ENCODE measurements around the gene C6orf52. TPM values are rescaled to one million over a fixed set of nuclear protein-coding genes. Genes with fewer than 3 reads are reported as not detected.

C6orf52 gene
- polyA plus RNA-seq, 1 of the 3 experiments (the other 2 are of a cell fraction): 1.4 TPM

- ChIA-PET POLR2A (no interaction called here), CTCF (no interaction called here)
- H3K27ac ChIP-seq (ENCODE audit: low read depth in 2 of 2, low read length in 1 of 2): no peak overlapping the region
- H4K20me1 ChIP-seq (ENCODE audit: insufficient read depth): no peaks in the 10 kb centered on the region
- H3K9me2 ChIP-seq: no peaks in the 10 kb centered on the region
- TF ChIP-seq JUND (IDR thresholded peaks at IDR 0.05) (no peak), ZBTB33 (IDR thresholded peaks at IDR 0.05; ENCODE audit: borderline replicate concordance, low read depth) (no peak), FOXJ3 (CRISPR knock-in tag; IDR thresholded peaks at IDR 0.05) (no peak), EP300 (IDR thresholded peaks at IDR 0.05; ENCODE audit: borderline replicate concordance in 1 of 2, low read depth in 1 of 2, low read length in 1 of 2) (no peak), TAF1 (IDR thresholded peaks at IDR 0.05; ENCODE audit: borderline replicate concordance, low read depth, low read length) (no peak), CHD2 (IDR thresholded peaks at IDR 0.05; ENCODE audit: low read length, partially characterized antibody) (no peak), RXRA (IDR thresholded peaks at IDR 0.05; ENCODE audit: borderline replicate concordance, low read depth) (no peak), NFIC (IDR thresholded peaks at IDR 0.05; ENCODE audit: borderline replicate concordance) (no peak), GATA2 (CRISPR knock-in tag; IDR thresholded peaks at IDR 0.05) (no peak), GABPA (IDR thresholded peaks at IDR 0.05; ENCODE audit: low read depth) (no peak), MXI1 (IDR thresholded peaks at IDR 0.05; ENCODE audit: low read depth, low read length) (no peak)
- TF ChIP-seq, protein P1, sequence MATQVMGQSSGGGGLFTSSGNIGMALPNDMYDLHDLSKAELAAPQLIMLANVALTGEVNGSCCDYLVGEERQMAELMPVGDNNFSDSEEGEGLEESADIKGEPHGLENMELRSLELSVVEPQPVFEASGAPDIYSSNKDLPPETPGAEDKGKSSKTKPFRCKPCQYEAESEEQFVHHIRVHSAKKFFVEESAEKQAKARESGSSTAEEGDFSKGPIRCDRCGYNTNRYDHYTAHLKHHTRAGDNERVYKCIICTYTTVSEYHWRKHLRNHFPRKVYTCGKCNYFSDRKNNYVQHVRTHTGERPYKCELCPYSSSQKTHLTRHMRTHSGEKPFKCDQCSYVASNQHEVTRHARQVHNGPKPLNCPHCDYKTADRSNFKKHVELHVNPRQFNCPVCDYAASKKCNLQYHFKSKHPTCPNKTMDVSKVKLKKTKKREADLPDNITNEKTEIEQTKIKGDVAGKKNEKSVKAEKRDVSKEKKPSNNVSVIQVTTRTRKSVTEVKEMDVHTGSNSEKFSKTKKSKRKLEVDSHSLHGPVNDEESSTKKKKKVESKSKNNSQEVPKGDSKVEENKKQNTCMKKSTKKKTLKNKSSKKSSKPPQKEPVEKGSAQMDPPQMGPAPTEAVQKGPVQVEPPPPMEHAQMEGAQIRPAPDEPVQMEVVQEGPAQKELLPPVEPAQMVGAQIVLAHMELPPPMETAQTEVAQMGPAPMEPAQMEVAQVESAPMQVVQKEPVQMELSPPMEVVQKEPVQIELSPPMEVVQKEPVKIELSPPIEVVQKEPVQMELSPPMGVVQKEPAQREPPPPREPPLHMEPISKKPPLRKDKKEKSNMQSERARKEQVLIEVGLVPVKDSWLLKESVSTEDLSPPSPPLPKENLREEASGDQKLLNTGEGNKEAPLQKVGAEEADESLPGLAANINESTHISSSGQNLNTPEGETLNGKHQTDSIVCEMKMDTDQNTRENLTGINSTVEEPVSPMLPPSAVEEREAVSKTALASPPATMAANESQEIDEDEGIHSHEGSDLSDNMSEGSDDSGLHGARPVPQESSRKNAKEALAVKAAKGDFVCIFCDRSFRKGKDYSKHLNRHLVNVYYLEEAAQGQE (IDR thresholded peaks at IDR 0.05; ENCODE audit: low read depth, low read length): no peak
- no peak overlapping the region for H2AFZ ChIP-seq (ENCODE audit: low read depth)
- H3K4me3 ChIP-seq (ENCODE audit: low read depth in 2 of 2, low read length in 1 of 2): no peak overlapping the region
- H3K9me3 ChIP-seq: no peaks in the 10 kb centered on the region
- no peaks in the 10 kb centered on the region for H3F3A ChIP-seq (replicated peaks; ENCODE audit: insufficient read depth)
- H3K36me3 ChIP-seq (replicated peaks in 1 of 2; ENCODE audit: control insufficient read depth in 1 of 2, insufficient read depth in 2 of 2, low read length in 1 of 2): no peaks in the 10 kb centered on the region
- WGBS (ENCODE audit: low lambda C conversion rate): 75% methylated on average over 11 of the region's 12 CpGs
- no peak overlapping the region for H3K9ac ChIP-seq
- no peaks in the 10 kb centered on the region for H3K27me3 ChIP-seq (ENCODE audit: insufficient read depth)
- no peak for DNase-seq
- no peaks in the 10 kb centered on the region for H3K79me2 ChIP-seq (ENCODE audit: insufficient read depth)
- no peak overlapping the region for H3K4me2 ChIP-seq
- H3K4me1 ChIP-seq (ENCODE audit: control insufficient read depth in 1 of 2, insufficient read depth in 2 of 2, low read depth in 1 of 2, low read length in 1 of 2): peaks cover 0 to 4% of the 10 kb centered on the region in 2 experiments; a peak in 1 of 4 replicates
Observed at GRCh38 chr6:10655508-10656055, 38.8 kb downstream of the C6orf52 start.

- Histone ChIP-seq H3K9me2 (no peaks in the 10 kb centered on the region), H3K4me3 (ENCODE audit: low read depth in 2 of 2, low read length in 1 of 2) (no peak overlapping the region), H3K27ac (ENCODE audit: low read depth in 2 of 2, low read length in 1 of 2) (no peak overlapping the region), H4K20me1 (ENCODE audit: insufficient read depth) (no peaks in the 10 kb centered on the region), H3K36me3 (replicated peaks in 1 of 2; ENCODE audit: control insufficient read depth in 1 of 2, insufficient read depth in 2 of 2, low read length in 1 of 2) (no peaks in the 10 kb centered on the region), H3K79me2 (ENCODE audit: insufficient read depth) (no peaks in the 10 kb centered on the region), H3K27me3 (ENCODE audit: insufficient read depth) (no peaks in the 10 kb centered on the region), H3F3A (replicated peaks; ENCODE audit: insufficient read depth) (no peaks in the 10 kb centered on the region), H3K9ac (no peak overlapping the region), H3K4me1 (ENCODE audit: control insufficient read depth in 1 of 2, insufficient read depth in 2 of 2, low read depth in 1 of 2, low read length in 1 of 2) (no peaks in the 10 kb centered on the region), H3K9me3 (no peaks in the 10 kb centered on the region), H3K4me2 (no peak overlapping the region), H2AFZ (ENCODE audit: low read depth) (no peak overlapping the region)
- ChIA-PET POLR2A (no interaction called here), CTCF (no interaction called here)
- DNase-seq: no peak
- 96% methylated on average over 1 of the region's 1 CpG for whole genome bisulfite sequencing (ENCODE audit: low lambda C conversion rate)
- no peak for TF ChIP-seq MEF2A (IDR thresholded peaks at IDR 0.05; ENCODE audit: borderline replicate concordance, low read depth)
- TF ChIP-seq RCOR1 (IDR thresholded peaks at IDR 0.05; ENCODE audit: low read length): no peak
- no peak for TF ChIP-seq JUND (IDR thresholded peaks at IDR 0.05)
- TF ChIP-seq ELF1 (IDR thresholded peaks at IDR 0.05): no peak
- no peak for TF ChIP-seq RXRA (IDR thresholded peaks at IDR 0.05; ENCODE audit: borderline replicate concordance, low read depth)
- no peak for TF ChIP-seq EP300 (IDR thresholded peaks at IDR 0.05; ENCODE audit: borderline replicate concordance in 1 of 2, low read depth in 1 of 2, low read length in 1 of 2)
- no peak for TF ChIP-seq IRF3 (IDR thresholded peaks at IDR 0.05; ENCODE audit: low read depth, low read length)
- no peak for TF ChIP-seq GATA2 (CRISPR knock-in tag; IDR thresholded peaks at IDR 0.05)
- no peak for TF ChIP-seq USF1 (IDR thresholded peaks at IDR 0.05; ENCODE audit: borderline replicate concordance, low read depth)
- no peak for TF ChIP-seq NFIC (IDR thresholded peaks at IDR 0.05; ENCODE audit: borderline replicate concordance)
Observed at GRCh38 chr6:10644225-10644624, 50.2 kb downstream of the C6orf52 start.
